NCI-H1417 treated with DMSO at 0.1 percent for 48 hours (cell line): ENCODE results near the gene SLC39A8.
"Not testable (repeated sequence)": the region's sequence is repeated elsewhere in the genome, so short reads cannot be mapped to it uniquely, and the experiment has no call there.

Experiments
- DNase-seq: peaks from one replicate; lab custom pipeline; 2025; lab: John Stamatoyannopoulos, UW

Gene SLC39A8

DNA sequence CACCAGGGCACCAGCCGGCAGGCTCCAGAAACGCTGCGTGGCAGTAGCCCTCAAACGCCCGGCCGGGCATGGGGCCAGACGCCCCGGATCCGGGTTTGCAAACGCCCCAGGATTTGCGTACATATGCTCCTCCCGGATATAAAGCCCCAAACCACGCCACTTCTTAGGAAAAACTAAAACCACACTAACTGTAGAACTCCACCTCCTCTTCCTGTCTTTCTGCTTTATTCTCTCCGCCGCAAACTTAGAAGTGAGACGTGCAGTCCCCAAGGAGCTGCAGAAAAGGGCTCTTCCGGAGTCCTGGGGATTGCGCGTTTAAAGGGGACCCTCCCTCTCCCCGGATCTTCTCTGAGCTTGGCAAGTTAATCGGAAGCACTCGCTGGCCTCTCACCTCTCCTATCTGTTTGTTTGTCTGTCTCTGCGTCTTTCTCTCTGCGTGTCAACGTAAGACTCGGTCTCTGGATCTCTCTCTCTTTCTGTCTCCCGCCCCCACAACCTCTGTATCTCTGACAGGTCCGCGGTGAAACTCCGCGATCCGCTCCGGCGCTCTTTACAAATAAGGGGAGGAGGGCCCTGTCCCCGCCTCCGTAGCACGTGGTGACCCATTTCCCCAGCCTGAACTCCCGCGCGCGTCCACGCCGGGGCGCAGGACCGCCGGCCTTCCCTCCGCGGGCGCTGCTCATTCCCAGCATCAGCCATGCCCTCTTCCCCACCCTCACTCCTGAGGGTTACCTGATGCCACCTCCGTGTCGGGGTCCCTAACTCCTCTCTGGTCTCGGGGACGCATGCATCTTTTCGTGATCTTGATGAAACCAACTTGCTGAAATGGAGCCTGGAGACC lies at the start of gene SLC39A8:
Gene SLC39A8, minus strand, starts transcription at position 529 of the 841 bp plus-strand sequence. CDS start 820 bp downstream, outside the sequence.
- DNase-seq: no peak

DNA sequence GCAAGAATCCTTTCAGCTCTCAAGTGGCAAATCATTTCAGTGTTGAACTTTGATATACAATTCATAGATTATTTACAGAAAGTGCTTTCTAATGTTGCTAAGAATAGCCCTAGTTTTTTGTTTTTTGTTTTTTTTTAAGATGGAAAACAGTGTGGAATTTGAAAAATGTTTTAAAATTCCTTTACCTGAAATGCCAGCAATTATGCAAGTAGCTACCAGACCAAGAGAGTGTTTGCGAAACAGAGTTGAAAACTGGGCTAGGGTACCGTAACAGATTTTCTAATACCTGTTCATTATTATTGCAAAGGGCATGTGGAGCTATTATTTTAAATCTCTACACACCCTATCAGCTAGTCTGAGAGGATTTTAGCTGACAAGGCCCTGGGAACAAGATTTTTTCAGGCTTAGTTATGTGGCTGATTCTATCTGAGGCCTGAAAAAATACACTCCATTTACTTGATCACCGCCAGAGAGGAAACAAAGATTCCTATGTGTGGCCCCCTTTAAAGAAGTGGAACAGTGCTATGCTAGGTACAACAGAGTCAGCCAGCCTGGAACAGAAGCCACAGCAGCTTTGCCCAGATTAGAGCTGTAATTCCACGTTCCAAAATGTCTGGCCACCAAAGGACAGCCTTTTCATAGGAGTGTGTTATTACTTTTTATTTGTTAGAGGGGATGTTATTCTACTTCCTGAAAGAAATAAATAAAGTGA lies 46.9 kb upstream of the SLC39A8 start:
- DNase-seq: no peak

DNA sequence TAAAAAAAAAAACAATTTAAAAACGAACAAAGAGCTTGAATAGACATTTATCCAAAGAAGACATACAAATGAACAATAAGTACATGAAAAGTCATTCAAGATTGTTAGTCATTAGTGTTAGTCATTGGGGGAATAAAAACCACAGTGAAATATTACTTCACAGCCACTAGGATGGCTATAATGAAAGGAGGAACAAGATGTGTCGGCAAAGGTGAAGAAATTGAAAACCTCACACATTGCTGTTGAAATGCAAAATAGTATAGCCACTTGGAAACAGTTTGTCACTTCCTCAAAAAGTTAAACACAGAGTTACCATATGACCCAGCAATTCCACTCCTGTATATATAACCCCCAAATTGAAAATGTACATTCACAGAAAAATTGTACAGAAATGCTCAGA lies 45.2 kb upstream of the SLC39A8 start:
- DNase-seq: no peak

DNA sequence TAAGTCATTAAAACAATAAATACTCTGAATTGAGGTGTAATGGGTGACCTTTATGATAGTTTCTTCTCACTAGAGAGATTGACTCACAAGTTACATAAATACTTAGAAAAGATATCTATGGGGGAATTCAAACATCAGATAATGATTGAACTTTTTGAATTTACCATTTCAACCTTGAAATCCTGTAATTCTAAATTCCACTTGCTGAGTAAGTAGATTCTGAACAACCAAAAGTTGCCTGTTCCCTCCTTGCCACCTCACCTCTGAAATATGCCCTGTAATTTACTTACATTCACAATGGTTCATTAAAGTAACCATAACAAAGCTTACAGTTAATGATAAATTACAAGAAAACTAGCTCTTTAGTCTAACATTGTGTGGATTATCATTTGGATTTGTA lies 43.3 kb upstream of the SLC39A8 start:
- no peak for DNase-seq

DNA sequence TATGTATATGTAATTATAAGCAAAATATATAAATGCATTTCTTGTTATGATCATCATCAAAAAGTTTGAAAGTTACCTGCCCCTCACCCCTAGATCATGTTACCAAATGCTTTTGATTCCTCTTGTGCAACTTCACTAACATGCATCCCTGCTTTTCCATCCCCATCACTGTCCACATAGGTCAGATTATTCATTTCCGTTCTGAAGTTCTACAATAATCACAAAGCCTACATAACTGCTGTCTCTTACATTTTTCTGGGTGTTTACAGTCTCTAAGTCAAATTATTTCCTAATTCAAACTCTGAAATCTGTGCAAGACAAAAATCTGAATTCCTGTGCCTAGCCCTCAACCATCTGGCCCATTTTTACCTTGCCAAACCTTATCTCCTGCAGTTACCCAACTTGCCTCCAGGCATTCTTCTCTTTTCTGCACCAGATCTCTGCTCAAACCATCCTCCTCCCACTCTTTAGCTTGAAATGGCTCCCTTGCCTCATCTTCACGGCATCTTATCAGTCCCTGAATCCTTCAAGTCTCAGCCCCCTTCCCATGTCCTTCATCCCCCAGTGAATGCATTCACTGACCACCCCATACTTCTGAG lies 42.4 kb upstream of the SLC39A8 start:
- DNase-seq: no peak

DNA sequence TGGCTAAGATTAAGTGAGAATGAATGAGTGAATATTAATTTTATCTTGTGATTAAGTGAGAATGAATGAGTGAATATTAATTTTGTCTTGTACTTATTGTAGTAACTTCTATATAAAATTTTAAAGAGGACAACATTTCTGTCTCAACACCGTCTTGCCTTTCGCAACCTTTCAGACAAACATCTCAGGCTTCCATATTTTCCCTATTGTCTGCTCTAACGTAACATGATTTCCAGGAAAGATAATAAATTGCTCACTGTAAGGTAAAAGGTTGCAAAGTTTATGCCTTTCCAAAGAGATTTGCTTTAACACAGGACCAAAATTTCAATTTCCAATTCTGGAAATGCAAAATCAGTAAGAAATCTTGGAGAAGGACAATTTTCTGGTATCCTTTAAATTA lies 41.7 kb upstream of the SLC39A8 start:
- no peak for DNase-seq

DNA sequence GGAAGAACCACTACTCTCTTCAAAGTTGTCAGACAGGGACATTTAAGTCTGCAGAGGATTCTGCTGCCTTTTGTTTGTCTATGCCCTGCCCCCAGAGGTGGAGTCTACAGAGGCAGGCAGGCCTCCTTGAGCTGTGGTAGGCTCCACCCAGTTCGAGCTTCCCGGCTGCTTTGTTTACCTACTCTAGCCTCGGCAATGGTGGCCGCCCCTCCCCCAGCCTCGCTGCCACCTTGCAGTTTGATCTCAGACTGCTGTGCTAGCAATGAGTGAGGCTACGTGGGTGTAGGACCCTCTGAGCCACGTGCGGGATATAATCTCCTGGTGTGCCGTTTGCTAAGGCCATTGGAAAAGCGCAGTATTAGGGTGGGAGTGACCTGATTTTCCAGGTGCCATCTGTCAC lies 35.0 kb upstream of the SLC39A8 start:
- not testable (repeated sequence) for DNase-seq

DNA sequence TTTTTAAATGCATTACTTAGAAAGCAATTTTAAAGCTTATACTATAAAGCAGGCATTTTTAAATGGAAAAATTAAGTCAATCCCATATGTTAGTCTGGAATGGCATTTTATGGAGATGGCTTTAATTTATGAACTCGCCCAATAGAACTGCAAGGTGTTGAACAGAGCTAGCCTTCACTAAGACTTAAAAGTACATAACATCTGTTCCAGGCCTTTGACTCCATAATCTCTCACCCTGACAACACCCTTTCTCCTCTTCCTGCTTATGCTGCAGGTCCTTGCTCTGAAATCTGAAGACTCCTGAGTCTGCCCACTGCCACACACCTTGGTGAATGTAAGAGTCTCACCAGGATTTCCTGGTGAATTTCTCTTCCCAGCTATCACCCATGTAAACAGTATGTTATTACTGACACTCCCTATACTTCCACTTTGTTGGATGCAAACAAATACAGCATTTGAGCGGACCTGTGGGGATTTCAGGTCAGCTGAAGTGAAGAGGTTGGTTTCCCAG lies 17.7 kb upstream of the SLC39A8 start:
- no peak for DNase-seq

DNA sequence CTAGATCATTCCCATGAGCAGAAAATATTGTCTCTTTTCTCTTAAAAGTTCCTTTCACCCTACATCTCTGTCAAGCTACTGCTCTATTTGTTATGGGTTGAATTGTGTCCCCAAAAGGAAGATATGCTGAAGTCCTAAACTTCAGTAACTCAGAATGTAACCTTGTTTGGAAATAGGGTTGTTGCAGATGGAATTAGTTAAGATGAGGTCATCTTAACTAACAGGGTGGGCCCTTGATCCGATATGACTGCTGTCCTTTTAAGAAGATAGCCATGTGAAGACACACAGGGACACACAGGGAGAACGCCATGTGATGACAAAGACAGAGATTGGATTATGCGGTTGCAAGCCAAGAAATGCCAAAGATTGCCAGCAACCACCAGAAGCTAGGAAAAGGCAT lies 12.8 kb upstream of the SLC39A8 start:
- DNase-seq: no peak

DNA sequence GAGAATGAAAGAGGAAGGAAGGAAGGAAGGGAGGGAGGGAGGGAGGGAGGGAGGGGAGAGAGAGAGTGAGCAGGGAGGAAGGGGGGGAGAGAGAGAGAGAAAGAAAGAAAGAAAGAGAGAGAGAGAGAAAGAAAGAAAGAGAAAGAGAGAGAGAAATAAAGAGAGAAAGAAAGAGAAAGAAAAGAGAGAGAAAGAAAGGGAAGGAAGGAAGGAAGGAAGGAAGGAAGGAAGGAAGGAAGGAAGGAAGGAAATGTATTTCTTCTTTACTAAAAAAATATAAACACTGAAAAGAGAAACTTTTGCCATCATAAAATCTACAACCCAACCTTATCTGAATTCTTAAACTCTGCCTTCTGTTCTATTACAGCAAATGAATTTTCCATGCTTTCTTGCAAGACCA lies 12.4 kb upstream of the SLC39A8 start:
- not testable (repeated sequence) for DNase-seq

DNA sequence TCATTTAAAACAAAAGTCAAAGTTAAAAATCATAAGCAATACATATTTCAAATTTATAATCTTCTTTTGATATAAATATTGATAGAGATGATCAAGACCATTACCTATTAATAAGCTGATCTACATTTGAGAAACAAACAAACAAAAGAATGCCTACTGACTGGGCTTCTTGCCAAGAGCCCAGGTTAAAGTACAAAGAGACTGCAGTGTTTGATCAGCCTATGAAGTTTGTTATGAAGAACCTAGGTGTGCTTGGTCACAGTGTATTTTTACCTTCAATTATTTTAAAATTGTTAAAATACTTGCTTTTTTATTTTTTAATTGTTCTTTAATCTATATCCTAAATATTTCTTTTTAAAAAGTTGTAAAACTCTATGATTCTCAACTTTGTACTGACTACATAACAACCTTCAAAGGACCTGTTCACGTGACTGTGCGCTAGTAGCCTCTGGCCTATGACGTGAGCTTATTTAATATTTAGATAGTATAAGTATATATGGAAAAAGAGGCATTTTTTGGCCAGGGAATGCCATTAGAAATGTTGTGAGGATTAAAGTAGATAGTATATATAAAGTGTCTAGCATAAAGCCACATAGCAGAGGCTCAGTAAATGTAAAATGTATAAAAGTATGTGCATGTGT lies 11.4 kb upstream of the SLC39A8 start:
- no peak for DNase-seq

DNA sequence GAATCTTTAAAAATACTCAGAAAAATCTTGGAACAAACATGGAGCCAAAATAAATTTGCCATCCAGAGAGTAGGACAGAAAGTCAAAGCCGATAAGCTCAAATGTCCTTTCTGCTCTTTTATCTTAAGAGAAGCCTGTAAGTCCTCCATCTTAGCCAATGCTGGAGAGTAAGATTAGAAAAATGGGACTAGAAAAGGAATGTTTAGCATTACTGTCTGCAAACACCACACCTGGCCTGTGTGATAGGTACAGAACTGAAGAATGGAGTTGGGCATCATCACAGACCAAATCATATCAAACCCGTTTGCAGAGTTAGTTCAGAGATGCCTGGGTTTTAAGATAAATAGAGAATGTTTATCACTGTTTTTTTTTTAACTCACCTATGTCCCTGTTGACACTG lies 10.5 kb upstream of the SLC39A8 start:
- no peak for DNase-seq

DNA sequence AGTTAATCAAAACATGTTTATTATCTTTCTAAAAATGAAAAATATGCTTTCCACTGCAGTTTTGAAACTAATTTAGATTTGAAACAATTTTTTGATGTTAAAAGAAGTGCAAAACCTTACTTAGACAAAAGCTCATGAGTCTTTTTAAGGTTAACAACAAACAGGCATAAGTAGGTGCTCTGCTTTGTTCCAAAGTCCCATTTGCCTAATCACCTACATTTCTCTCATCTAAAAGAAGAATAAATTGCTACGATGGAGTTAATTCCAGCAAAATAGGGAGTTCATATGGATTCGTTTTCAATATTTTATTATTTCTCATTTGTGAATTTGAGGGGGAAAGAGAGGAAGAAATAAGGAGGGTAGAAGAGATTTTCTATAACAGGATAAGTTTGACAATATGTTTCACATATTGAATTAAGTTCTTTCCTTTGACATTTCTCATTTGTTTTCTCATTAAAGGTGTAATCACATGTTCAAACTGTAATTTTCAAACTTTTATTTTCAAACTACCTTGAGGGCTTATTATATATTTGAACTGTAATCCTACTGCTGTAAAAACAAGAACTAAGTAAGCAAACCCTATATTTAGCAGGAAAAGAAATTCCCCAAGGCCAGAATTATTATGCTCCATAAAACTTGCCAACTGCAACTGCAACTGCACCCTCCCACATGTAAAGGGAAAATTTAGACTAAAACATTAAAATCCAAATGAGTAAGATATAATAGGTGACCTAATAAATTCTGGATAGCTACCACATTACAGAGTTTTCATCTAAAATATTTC lies 9.6 kb upstream of the SLC39A8 start:
- no peak for DNase-seq

DNA sequence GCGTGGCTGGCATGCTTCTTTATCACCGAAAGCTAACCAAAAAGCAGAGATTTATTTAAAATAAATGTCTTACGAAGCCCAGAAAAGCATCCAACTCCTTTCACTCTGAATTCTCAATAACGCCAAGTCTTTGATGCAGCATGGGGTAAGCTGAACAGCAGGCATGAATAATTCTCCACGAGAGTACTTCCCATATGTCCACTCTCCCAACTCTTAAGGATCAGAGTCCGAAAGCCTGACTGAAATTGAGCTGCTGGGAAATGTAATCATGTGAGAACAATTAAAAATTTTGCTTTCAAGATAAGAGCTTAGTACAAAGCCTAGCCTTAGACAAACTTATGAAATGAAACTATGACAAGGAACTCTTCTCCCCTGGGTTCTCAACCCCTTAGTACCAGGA lies 7.5 kb upstream of the SLC39A8 start:
- no peak for DNase-seq

DNA sequence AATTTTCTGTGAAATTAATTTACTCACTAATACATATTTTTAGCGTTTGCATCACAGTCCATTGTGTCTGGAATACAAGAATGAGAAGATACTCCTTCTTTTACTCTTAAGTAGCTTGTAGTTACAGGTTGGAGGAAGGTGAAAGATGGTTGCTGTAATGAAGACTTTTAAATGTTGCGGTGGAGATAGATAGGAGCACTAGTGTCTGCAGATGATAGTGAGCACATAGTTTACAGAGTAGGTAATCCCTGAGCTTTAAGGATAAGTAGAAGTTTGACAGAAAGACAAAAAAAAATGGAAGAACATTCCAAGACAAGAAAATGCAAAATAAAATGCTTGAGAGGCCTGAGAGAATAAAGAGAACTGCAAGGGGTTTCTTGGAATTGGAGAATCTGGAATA lies 5.4 kb upstream of the SLC39A8 start:
- no peak for DNase-seq

DNA sequence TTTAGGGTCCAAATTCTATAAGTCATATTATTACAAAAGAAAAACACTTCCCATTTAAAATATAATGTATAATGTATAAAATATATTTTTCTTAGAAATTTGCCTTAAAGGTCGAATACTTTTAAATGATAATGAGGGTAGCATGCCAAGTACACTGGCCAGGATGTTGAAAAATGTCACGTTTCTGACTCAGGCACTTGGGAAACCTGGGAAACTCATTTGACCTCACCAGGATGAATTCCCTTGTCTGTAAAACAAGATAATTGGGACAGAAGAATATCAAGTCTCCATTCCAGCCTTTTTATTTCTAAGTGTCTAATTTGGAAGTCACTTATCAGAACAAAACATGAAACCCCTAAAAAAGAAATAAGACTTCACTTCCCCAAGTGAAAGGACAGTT lies 3.4 kb upstream of the SLC39A8 start:
- no peak for DNase-seq

DNA sequence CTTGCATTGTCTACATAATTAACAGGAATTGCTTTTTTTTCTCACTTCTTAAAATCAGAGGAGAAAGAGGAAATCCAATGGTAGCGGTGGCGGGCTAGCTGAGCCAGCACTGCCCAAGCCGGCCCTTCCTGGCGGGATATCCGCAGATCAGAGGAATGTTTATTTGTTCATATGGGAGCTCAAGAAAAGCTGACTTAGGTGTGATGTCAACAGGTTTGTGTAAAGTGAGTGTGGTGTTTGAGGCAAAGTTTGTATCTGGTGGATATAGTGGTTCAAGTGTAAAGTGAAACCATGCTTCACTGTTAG lies 466 bp upstream of the SLC39A8 start:
- no peak for DNase-seq

DNA sequence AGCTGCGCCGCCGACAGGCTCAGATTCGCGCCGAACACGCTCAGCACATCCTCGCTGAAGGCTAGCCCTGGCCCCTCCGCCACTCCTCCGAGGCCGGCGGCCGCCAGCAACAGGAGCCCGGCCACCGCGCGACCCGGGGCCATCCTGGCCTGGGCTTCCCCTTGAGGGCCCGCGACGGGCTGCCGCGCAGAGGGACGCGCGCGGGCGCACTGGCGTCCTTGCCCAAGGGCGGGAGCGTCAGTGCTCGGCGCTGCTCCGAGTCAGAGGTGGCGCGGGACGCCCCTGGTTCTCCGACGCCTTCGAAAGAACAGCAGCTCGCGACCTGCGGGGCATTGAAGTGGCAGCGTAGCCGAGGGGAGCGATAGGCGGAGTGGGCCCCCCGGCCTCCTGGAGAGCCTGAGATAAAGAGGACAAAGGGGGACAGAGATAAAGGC lies 745 bp downstream of the SLC39A8 start:
- DNase-seq: no peak

DNA sequence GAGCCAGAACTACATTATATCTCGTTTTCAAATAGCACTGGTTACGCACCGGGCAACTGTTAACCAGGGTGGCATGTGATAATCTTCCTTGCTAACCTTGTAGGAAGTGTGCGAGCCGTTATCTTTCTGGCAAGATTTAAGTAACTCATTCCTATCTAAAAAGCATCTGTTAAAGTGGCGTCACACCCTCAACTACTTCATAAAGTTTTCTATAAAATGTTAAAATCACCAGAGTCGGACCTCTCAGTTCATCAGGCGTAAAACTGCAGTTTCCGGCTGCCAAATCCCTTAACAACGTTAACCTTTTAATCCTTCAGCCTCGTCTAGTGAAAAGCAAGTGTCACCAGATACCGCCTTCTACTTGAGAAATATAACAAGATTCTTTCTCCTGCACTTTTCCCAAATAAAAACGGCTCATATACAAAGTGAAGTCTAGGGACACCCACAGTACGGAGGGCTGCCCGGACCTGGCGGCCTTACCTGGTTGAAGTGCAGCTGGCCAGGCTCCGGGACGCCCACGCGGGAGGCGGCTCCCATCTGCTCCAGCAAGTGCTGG lies 1.2 kb downstream of the SLC39A8 start:
- DNase-seq: no peak

DNA sequence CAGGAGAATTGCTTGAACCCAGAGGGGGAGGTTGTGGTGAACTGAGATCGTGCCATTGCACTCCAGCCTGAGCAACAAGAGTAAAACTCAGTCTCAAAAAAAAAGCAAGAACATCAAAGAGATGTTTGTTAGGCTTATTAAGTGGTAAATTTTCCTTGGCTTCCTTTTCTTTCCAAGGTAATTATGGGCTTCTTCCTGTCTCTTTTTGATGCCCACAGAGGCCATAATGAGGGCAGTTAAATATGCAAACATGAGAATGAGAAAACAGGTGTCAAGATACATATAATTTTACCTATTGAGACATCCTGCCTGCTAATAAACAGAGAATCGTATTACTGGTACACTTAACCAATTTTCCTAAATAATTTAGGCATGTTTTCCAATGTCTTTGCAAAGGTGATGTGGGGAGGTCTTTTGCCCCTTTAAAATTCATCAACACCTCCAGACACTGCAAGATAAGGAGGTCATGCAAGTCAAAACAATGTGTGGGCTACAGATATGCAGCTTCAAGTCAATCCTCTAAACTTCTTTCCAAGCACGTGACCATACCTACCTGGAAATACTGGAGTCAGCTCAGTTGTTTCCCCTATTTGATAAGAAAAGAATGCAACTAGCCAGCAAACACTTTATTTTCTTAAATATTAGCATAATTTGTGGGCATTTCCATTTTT lies 2.7 kb downstream of the SLC39A8 start:
- no peak for DNase-seq

DNA sequence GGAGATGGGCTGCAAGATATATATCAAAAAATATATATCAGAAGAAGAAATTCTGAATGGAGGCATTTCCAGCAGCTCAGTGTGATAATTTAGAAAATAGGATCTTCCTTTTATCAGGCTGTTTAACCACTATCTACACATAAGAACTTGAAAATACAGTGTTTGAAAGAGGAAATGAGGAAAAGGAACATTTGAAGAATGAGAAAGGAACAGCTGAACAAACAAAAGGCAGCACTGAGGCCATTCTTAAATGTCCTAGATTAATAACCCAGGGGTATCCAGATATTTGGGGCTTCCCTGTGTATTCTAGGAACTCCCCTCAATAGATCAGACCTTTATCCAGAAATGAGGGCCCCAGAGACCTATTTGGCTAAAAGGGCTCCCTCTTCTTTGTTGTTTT lies 4.1 kb downstream of the SLC39A8 start:
- DNase-seq: no peak
